GM21723 (cell line): ENCODE results near the gene TBC1D2B.

Experiments used
- ATAC-seq: cut with Tn5 transposase; IDR thresholded peaks from one replicate; pipeline ENCODE4 v1.9.1; 2021; ENCODE audit warnings: mild to moderate bottlenecking, moderate library complexity; ENCODE audit not compliant: unreplicated experiment

Gene TBC1D2B

GRCh38 chr15:78097667-78098066 is 20.2 kb upstream of the TBC1D2B start:
- no peak for ATAC-seq

- ATAC-seq = no peak
Observed at GRCh38 chr15:78093242-78094020, 15.9 kb upstream of the TBC1D2B start.

DNA sequence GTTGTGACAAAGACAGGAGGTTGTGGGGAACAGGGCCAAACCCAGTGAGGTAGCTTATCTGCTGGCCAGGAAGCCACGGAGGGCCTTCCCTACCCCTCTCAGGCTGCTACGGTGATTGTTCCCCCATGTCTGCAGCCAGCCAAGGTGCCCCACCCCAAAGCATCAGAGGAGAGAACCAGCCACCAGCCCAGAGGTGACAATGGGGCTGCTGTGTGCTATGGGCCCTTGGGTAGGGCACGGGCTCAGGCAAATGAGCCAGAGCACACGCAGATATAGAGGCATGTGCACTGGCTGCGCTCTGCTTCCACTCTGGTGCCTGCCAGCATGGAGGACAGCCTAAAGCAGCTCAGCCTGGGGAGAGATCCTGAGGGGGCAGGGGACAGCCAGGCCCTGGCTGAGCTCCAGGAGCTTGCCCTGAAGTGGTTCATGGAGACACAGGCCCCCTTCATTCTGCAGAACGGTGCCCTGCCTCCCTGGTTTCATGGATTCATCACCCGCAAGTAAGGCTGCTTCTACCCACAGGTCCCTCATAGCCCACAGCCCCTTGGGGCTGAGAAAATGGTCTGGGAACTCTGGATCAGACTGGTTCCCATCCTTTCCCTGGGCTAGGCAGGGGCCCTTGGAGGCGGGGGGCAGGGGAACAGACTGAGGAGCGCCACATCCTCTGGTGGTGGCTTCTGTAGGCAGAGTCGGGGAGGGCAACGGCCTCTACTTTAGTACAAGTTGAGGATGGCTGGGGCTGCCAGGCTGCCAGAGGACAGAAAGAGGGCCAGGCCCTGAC is 14.9 kb upstream of the TBC1D2B start, which contains the start of gene SH2D7:
TSS of gene SH2D7 (plus strand) at position 301 of the 781 bp plus-strand sequence. CDS start at position 325, 24 bp downstream.
- no peak for ATAC-seq

DNA sequence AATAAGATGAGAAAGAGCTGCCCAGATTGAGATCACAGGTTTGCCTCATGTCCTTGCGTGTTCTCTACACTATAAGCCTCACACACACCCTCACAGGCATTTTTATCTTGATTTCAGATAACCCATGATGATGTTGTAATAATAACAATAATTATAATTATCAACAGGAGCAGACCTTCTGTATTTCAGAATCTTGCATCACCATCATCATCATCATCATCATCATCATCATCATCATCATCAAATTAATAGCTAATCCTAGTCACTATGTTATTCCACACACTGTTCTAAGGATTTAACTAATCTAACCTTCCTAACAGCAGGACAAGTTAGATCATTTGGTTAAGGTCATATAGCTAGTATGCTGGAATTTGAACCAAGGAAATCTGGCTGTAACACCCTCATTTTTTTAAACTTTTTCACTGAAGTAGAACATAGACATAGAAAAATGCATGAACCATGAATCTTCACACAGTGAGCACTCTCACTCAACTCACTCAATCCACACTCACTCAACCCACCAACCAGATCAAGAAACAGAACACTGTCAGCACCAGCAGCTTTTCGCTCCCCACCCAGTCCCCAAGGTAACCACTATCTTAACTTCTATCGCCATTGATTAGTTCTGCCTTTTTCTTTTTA is 13.0 kb upstream of the TBC1D2B start:
- ATAC-seq = no peak

DNA sequence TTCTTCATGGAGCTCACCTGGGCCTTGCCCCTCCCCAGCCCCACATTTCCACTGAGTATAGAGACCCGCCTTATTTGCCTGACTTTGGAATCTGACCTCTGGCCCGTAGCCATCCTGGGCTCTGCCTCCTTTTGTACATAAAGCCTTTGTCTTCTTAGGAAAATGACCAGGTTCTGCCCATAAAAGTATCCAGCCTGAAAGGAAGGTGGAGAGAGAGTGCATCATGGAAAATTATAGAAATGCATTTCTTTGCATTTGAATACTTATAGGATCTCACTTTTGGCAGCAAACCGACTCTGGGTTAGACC is 11.2 kb upstream of the TBC1D2B start:
- no peak for ATAC-seq

DNA sequence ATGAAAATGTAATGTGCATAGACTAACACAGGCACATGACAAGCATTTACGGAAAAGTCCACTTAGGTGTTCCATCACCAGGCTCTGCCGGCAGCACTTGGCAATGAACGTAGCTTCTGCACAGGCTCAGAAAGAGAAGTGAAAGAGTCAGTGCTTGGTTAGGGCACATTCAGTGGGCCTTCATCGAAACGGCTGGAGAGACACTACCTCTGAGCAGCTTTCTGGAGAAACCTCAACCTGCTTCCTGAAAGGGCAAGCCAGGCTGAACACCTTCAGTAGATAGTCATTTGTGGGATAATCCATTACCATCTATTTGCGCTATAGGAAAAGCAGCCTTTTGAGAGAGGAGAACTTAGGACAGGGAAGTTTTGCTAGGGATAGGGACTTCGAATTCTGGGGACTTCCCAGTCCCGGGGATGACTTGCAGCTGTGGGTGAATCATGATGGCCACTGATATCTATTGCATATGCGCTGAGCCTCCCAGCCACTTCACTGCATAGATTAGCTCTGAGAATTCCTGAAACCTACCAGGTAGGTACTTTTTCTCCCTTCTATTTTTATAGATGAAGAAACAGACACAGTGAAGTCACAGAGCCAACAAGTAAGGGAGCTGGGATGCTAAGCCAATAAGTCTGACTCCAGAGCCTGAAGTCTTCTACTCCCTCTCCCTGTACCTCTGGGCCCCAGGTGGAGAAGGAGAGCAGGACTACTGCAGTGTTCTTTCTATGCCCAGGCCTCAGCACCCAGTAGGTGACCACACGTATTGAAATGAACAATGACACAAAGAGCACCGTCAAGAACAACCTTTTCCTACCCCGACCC is 10.7 kb upstream of the TBC1D2B start:
- ATAC-seq = peak; percentile 72

- no peak for ATAC-seq
Observed at GRCh38 chr15:78085928-78086327, 8.4 kb upstream of the TBC1D2B start.

GRCh38 chr15:78084449-78084750 is 6.9 kb upstream of the TBC1D2B start:
- ATAC-seq = no peak

DNA sequence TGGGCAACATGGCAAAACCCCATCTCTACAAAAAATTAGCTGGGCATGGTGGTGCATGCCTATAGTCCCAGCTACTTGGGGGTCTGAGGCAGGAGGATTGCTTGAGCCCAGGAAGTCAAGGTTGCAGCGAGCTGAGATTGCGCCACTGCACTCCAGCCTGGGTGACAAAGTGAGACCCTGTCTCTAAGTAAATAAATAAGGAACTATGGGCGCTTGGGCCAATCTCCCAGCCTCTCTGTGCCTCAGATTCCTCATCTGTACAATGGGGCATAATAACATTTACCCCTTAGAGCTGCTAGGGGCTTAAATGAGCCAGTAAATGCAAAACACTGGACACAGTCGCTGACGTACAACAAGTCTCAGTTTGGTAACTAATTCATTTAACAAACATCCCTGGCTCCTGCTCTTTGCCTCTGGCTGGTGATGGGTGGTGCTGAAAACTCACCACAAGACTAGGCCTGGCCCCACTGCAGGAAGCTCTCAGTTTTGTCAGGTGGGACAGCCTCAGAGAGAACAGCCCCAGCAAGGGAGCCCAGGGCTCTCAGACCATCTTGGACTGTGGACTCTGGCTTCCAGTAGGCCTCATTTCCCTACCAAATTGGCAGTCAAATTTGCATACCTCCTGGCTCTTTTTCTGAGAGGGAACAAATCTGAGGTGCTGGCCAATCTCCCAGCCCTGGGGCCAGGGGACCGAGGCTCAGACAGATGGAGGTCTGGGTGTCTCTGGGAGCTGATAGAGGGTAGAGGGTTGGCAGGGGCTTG is 6.4 kb upstream of the TBC1D2B start:
- ATAC-seq = no peak

- no peak for ATAC-seq
Observed at GRCh38 chr15:78083186-78083585, 5.7 kb upstream of the TBC1D2B start.

DNA sequence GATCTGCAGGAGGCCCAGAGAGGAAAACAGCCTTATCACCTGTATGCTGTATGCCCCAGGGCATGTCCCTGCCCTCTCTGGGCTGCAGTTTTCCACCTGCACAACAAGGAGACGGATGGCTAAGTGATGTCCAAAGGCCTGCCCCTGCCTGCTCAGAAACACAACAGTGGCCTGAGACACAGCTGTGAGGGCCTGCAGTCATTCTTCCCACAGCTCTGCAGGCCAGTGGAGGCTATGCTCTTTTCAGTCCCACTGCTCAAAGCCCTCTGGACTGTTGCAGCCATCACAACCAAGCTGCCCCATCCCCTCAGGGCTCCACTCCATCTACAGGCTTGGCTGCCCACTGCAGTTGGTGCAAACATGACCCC is 5.2 kb upstream of the TBC1D2B start:
- no peak for ATAC-seq

DNA sequence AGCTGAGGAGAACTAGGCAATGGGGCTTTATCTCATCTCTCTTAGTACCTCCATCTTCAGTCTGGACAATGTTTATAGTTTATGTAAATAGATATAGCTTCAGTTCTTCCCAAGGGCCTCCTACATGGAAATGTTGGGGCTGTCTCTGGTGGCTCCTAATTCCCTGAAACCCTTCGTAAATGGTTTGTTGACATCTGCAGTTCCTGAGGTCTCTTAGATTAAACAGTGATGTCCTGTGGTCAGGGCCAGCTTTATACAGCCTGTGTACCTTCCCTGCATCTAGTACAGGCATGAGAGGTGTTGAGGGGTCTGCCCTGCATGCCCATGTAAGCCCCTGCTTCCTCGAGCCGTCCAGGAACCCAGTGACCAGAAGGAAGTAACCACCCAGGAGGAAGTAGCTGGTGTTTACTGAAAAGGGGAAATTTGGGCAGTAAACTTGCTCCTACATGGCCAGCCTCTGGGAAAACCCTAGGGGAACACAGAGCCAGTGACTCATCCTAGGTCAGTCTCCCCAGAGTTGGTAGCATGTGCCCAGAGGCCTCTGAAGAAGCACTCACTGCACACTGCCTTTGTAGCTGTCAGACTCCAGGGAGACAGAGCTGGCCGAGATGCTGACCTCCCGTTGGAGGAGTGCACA is 4.7 kb upstream of the TBC1D2B start:
- no peak for ATAC-seq

DNA sequence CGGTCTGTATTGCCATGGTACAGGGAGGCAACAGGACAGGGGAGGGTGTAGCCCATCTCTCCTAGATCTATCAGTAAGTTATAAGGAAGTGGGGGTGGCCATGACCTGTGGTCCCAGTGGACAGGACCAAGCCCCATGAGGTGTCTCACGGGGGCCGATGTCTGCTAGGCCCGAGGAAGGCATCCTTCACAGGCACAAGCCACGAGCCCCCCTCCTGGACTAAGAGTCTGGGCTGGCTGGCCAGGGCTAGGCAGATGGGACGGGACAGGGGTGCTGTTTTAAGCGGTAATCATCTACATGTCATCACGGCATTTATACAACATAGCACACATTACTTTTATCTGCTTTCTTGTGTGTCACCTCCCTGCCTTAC is 2.6 kb upstream of the TBC1D2B start:
- ATAC-seq = no peak

GRCh38 chr15:78079298-78080087 is 2.0 kb upstream of the TBC1D2B start:
- ATAC-seq = no peak

DNA sequence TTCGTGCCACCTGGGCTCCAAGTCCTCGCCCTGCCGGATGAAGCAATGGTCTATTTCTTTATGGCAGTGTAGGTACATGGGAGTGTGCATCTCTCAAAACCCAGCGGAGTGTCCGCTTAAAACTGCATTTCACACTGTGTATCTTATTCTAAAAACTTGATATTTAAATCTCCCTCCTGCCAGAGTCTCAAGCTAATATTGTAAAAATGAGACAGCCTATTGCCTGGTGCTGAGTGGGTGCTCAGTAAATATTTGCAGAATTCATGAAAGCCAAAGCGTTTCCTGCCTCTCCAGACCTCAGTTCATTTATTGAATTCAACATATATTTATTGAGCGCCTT is 330 bp upstream of the TBC1D2B start:
- ATAC-seq = no peak

DNA sequence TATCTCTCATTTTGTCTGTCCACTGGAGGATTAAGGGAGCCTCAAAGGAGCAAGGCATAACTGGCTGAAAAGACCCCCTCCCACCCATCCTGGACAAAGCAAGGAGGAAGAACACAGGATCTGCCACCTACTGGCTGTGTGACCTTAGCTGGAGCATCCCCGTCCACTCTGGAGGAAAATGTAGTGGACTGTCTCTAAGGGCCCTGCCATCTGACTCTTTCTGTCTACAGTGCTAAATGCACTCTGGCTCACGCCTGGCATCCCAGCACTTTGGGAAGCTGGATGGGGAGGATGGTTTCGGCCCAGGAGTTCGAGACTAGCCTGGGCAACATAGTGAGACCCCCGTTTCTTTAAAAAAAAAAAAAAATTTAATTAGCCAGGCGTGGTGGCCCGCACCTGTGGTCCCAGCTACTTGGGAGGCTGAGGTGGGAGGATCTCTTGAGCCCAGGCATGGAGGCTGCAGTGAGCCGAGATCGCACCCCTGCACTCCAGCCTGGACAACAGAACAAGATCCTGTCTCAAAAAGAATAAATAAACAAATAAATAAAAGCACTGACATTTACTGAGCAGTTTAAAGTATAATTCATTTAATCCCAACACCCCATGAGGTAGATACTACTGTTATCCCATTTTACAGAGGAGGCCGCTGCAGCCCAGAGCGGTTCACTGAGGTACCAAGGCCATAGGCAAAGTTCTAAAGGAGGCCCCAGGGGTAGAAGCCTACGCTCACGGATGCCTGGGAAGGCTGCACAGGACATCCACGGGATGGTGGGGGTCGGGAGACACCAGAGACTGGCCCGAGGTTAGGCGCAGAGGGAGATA is 1.1 kb downstream of the TBC1D2B start:
- ATAC-seq = peak; percentile 22

DNA sequence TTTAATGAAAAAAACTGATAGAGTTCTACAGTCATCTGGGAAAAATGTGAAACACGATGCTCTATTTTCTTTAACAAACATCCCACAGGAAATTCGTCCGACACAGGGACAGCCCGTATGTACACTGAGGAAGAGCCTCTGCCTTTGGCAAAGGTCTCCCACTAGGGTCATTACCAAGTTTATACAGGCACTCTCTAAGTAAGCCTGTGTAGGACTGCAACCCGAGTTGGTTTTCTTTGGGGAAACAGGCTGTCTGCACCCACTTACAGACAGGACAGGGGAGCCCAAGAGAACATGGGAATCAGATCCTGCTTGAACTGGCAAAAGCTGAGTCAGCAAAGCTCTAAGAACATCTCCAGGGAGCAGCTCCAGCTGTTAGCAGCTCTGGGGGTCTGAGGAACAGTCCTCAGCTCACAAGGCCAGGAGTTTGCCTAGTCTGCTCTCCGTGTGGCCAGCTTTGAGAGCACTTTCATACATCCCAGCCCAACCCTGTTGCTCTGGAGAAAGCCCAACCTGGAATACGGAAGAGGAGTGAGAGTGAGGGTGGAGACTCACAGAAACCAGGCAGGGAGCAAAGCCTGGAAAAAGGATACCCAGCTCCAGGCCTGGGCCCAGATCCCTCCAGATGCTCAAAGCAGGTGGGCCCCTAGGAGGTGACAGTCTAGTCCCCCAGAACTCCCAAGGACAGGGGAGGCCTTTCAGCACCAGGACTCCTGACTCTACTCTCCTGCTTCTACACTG is 1.9 kb downstream of the TBC1D2B start:
- ATAC-seq = no peak
